ENCODE data around the gene GPR35.

- TF ChIP-seq EZH2 (IDR thresholded peaks at IDR 0.05; ENCODE audit: borderline replicate concordance, low read depth, low read length, poor library complexity, severe bottlenecking), result no peak
- TF ChIP-seq, protein P1, sequence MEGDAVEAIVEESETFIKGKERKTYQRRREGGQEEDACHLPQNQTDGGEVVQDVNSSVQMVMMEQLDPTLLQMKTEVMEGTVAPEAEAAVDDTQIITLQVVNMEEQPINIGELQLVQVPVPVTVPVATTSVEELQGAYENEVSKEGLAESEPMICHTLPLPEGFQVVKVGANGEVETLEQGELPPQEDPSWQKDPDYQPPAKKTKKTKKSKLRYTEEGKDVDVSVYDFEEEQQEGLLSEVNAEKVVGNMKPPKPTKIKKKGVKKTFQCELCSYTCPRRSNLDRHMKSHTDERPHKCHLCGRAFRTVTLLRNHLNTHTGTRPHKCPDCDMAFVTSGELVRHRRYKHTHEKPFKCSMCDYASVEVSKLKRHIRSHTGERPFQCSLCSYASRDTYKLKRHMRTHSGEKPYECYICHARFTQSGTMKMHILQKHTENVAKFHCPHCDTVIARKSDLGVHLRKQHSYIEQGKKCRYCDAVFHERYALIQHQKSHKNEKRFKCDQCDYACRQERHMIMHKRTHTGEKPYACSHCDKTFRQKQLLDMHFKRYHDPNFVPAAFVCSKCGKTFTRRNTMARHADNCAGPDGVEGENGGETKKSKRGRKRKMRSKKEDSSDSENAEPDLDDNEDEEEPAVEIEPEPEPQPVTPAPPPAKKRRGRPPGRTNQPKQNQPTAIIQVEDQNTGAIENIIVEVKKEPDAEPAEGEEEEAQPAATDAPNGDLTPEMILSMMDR (conservative IDR thresholded peaks at IDR 0.05; ENCODE audit: low read depth, low read length), result no peak
Observed at GRCh38 chr2:240629619-240629967, 4.3 kb downstream of the GPR35 start.
